ENCODE results near the gene ZNF618. TPM values are rescaled to one million over a fixed set of nuclear protein-coding genes. Genes with fewer than 3 reads are reported as not detected.

The ZNF618 gene
- total RNA-seq, 2 experiments from 2014 or later: not detected

- no peak overlapping the region for H3K27ac ChIP-seq (ENCODE audit: low read depth, low read length, poor library complexity, severe bottlenecking)
- BruUV-seq (replicated peaks): no TSS peak
- ChIA-PET CTCF (ENCODE audit: unreplicated experiment) (no interaction called here), POLR2A (no interaction called here)
- H3K9me3 ChIP-seq (ENCODE audit: low read length): no peaks in the 10 kb centered on the region
- H3K4me2 ChIP-seq (ENCODE audit: low read length): no peak overlapping the region
- no peaks in the 10 kb centered on the region for H4K20me1 ChIP-seq (ENCODE audit: insufficient read depth, low read length)
- no peaks in the 10 kb centered on the region for H3K79me2 ChIP-seq (ENCODE audit: insufficient read depth, low read depth, low read length)
- no peak for TF ChIP-seq EZH2phosphoT487 (IDR thresholded peaks at IDR 0.05; ENCODE audit: borderline replicate concordance, low read depth, low read length)
- TF ChIP-seq CTCF (conservative IDR thresholded peaks at IDR 0.05; ENCODE audit: low read length): no peak
- no peak for DNase-seq (ENCODE audit: low spot score)
- H3K36me3 ChIP-seq (ENCODE audit: insufficient read depth, low read length): no peaks in the 10 kb centered on the region
- intact Hi-C loops (cut with micrococcal nuclease; ENCODE audit: unreplicated experiment): no loop called here
- H3K4me1 ChIP-seq (ENCODE audit: insufficient read depth, low read length, poor library complexity, severe bottlenecking): no peaks in the 10 kb centered on the region
- no peaks in the 10 kb centered on the region for H3K9me2 ChIP-seq (ENCODE audit: insufficient read depth, low read length)
- no peak overlapping the region for H3K4me3 ChIP-seq (ENCODE audit: low read depth, low read length, poor library complexity, severe bottlenecking)
- no peak overlapping the region for H2AFZ ChIP-seq (ENCODE audit: low read length)
Observed at GRCh38 chr9:114037249-114037648, 161.1 kb downstream of the ZNF618 start.

- H3K4me1 ChIP-seq (ENCODE audit: insufficient read depth, low read length, poor library complexity, severe bottlenecking): no peaks in the 10 kb centered on the region
- TF ChIP-seq EZH2phosphoT487 (IDR thresholded peaks at IDR 0.05; ENCODE audit: borderline replicate concordance, low read depth, low read length) (no peak), CTCF (conservative IDR thresholded peaks at IDR 0.05; ENCODE audit: low read length) (no peak)
- no peaks in the 10 kb centered on the region for H3K9me2 ChIP-seq (ENCODE audit: insufficient read depth, low read length)
- DNase-seq (ENCODE audit: low spot score): no peak
- BruUV-seq (replicated peaks): no TSS peak
- POLR2A ChIA-PET: no interaction called here
- no peak overlapping the region for H3K27ac ChIP-seq (ENCODE audit: low read depth, low read length, poor library complexity, severe bottlenecking)
- H3K79me2 ChIP-seq (ENCODE audit: insufficient read depth, low read depth, low read length): no peaks in the 10 kb centered on the region
- CTCF ChIA-PET (ENCODE audit: unreplicated experiment): no interaction called here
- H3K4me3 ChIP-seq (ENCODE audit: low read depth, low read length, poor library complexity, severe bottlenecking): no peak overlapping the region
- no peaks in the 10 kb centered on the region for H3K36me3 ChIP-seq (ENCODE audit: insufficient read depth, low read length)
- no peak overlapping the region for H2AFZ ChIP-seq (ENCODE audit: low read length)
- H3K9me3 ChIP-seq (ENCODE audit: low read length): no peaks in the 10 kb centered on the region
- no peak overlapping the region for H3K4me2 ChIP-seq (ENCODE audit: low read length)
- no peaks in the 10 kb centered on the region for H4K20me1 ChIP-seq (ENCODE audit: insufficient read depth, low read length)
- intact Hi-C loops (cut with micrococcal nuclease; ENCODE audit: unreplicated experiment): no loop called here
Observed at GRCh38 chr9:114037961-114038723, 162.0 kb downstream of the ZNF618 start.

- Histone ChIP-seq H3K27ac (ENCODE audit: low read depth, low read length, poor library complexity, severe bottlenecking) (no peak overlapping the region), H3K36me3 (ENCODE audit: insufficient read depth, low read length) (no peaks in the 10 kb centered on the region), H3K4me3 (ENCODE audit: low read depth, low read length, poor library complexity, severe bottlenecking) (no peak overlapping the region), H3K4me1 (ENCODE audit: insufficient read depth, low read length, poor library complexity, severe bottlenecking) (no peaks in the 10 kb centered on the region), H4K20me1 (ENCODE audit: insufficient read depth, low read length) (no peaks in the 10 kb centered on the region), H3K79me2 (ENCODE audit: insufficient read depth, low read depth, low read length) (no peaks in the 10 kb centered on the region), H3K9me3 (ENCODE audit: low read length) (no peaks in the 10 kb centered on the region), H3K4me2 (ENCODE audit: low read length) (no peak overlapping the region), H3K9me2 (ENCODE audit: insufficient read depth, low read length) (no peaks in the 10 kb centered on the region), H2AFZ (ENCODE audit: low read length) (no peak overlapping the region)
- DNase-seq (ENCODE audit: low spot score): no peak
- ChIA-PET POLR2A (no interaction called here), CTCF (ENCODE audit: unreplicated experiment) (no interaction called here)
- BruUV-seq (replicated peaks): no TSS peak
- no peak for TF ChIP-seq CTCF (conservative IDR thresholded peaks at IDR 0.05; ENCODE audit: low read length)
- no peak for TF ChIP-seq EZH2phosphoT487 (IDR thresholded peaks at IDR 0.05; ENCODE audit: borderline replicate concordance, low read depth, low read length)
- intact Hi-C loops (cut with micrococcal nuclease; ENCODE audit: unreplicated experiment): no loop called here
Observed at GRCh38 chr9:114038724-114039313, 162.7 kb downstream of the ZNF618 start.
